ENCODE measurements around the gene HOXA10.

DNA sequence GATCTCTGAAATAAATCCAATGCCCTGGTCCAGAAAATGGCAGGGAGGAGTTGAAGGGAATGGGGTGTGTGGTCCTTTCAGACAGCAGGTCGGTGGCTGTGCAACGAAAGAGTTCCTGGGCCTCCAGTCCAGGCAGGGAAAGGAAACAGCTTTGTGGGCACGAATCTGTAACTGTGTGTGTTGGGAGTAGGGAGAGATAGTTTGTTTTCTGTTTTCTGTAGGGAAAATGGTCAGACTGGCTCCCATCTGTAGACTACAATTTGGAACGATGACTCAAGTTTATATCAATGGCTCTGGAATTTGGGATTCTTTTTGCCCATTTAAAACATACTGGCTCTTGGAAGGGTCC lies 6.2 kb downstream of the HOXA10 start:
- TF ChIP-seq EZH2 (IDR thresholded peaks at IDR 0.05; ENCODE audit: low read depth) (no peak), CTCF (conservative IDR thresholded peaks at IDR 0.05) (no peak)
